ENCODE measurements around the gene PLA2G4A. TPM values are rescaled to one million over a fixed set of nuclear protein-coding genes. Genes with fewer than 3 reads are reported as not detected.

The PLA2G4A gene
- total RNA-seq, 2 experiments from 2014 or later = 0.11 TPM; not detected in 1

DNA sequence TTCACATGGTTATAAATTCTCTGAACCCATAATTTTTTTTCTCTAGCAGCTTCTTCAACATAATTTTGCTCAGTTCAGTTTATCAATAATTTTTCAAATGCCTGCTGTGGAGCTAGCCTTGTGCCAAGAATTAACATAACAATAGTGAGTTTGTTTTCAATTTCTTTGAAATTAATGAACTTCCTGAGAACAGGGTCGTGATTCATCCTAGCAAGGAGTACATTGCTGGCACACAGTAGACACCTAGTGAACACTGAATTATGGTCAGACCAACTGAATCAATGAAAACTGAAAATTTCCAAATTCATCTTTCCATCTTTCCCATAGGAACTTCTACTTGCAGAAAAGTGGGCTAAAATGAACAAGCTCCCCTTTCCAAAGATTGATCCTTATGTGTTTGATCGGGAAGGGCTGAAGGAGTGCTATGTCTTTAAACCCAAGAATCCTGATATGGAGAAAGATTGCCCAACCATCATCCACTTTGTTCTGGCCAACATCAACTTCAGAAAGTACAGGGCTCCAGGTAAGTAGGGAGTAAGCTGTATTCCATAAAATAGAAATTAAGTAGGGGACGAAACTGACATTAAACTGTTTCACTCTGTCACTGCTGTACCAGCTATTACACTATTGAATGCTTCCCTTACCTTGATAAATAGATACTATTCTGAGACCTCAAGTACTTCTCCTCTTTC, 148.7 kb downstream of the PLA2G4A start:
- ATAC-seq (no peak), DNase-seq (no peak)
- Mint-ChIP-seq H3K4me3 (no peak overlapping the region), H3K4me1 (ENCODE audit: low read depth) (no peaks in the 10 kb centered on the region), H3K27ac (no peak overlapping the region), H3K27me3 (no peaks in the 10 kb centered on the region), H3K36me3 (ENCODE audit: low read depth) (no peaks in the 10 kb centered on the region), H3K9me3 (no peaks in the 10 kb centered on the region)
- ChIA-PET POLR2A (no interaction called here), CTCF (interaction anchor here (1.2 kb wide), 1 partner anchor 9 kb away, joined by 3 read pairs; no protein-coding TSS in a partner anchor)
- TF ChIP-seq, protein P1, sequence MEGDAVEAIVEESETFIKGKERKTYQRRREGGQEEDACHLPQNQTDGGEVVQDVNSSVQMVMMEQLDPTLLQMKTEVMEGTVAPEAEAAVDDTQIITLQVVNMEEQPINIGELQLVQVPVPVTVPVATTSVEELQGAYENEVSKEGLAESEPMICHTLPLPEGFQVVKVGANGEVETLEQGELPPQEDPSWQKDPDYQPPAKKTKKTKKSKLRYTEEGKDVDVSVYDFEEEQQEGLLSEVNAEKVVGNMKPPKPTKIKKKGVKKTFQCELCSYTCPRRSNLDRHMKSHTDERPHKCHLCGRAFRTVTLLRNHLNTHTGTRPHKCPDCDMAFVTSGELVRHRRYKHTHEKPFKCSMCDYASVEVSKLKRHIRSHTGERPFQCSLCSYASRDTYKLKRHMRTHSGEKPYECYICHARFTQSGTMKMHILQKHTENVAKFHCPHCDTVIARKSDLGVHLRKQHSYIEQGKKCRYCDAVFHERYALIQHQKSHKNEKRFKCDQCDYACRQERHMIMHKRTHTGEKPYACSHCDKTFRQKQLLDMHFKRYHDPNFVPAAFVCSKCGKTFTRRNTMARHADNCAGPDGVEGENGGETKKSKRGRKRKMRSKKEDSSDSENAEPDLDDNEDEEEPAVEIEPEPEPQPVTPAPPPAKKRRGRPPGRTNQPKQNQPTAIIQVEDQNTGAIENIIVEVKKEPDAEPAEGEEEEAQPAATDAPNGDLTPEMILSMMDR (IDR thresholded peaks at IDR 0.05) = no peak
- intact Hi-C loops (cut with micrococcal nuclease) = no loop called here

DNA sequence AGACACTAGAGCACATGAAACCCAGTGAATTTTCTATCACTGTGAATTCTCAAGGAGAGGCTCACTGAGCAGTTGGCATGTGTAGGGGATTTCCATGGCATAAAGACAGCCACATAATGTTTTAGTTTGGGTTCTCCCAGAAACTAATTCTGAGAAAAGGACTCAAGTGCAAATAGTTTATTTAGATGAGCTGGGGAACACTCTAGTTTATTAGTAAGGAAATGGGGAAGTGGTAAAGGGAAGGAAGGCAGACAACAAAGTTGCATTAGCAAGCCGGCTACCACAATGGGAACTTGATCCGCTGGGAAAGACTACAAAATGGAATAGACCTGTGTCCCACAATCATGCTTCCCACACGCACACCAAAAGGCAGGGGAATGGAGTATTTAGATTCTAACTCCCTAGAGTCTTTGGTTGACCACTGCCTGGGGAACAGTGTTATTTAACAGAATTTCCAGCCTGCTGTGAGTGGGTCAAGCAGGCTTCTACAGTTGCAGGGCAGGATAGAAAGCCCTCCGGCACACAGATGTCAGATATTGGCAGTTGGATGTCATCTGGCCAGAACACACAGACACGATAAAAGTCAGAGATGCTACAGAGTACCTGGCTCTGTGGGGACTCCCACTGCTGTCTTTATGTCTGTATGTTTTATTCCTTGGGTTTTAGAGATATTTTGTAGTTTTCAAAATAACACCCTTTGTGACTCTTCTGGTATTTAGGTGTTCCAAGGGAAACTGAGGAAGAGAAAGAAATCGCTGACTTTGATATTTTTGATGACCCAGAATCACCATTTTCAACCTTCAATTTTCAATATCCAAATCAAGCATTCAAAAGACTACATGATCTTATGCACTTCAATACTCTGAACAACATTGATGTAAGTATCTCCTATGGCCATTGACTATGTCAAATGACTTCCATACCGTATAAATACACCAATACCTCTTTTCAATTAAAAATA, 150.1 kb downstream of the PLA2G4A start:
- no peaks in the 10 kb centered on the region for H3K9me3 Mint-ChIP-seq
- no peak for ATAC-seq
- POLR2A ChIA-PET = no interaction called here
- CTCF ChIA-PET = no interaction called here
- intact Hi-C loops (cut with micrococcal nuclease) = no loop called here
- H3K27ac Mint-ChIP-seq = no peak overlapping the region
- H3K4me3 Mint-ChIP-seq = no peak overlapping the region
- H3K4me1 Mint-ChIP-seq (ENCODE audit: low read depth) = no peaks in the 10 kb centered on the region
- H3K27me3 Mint-ChIP-seq = no peaks in the 10 kb centered on the region
- TF ChIP-seq, protein P1 (IDR thresholded peaks at IDR 0.05) = no peak
- DNase-seq = no peak
- H3K36me3 Mint-ChIP-seq (ENCODE audit: low read depth) = no peaks in the 10 kb centered on the region

DNA sequence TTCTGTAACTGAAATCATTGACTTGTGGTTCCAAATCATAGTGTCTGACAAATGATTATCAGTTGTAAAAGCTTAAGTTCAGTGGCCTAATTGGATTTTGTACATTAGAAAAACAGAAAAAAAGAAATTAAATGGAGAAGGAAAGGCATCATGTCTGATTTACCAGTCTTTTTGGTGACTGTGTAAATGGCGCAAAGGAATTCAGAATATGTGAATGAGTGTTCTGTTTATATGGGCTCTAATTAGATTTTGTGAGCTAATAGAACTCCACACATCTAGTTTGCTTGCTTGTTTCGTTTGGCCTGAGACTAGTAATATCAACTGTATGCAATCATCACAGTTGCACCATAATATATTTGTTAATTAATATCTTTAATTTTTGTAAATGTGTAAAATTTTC, 151.7 kb downstream of the PLA2G4A start:
- no peak overlapping the region for H3K27ac Mint-ChIP-seq
- no peaks in the 10 kb centered on the region for H3K36me3 Mint-ChIP-seq (ENCODE audit: low read depth)
- no peaks in the 10 kb centered on the region for H3K4me1 Mint-ChIP-seq (ENCODE audit: low read depth)
- CTCF ChIA-PET = no interaction called here
- intact Hi-C loops (cut with micrococcal nuclease) = loop anchor here (10.0 kb wide), 1 partner anchor 256 kb away; no protein-coding TSS in a partner anchor
- POLR2A ChIA-PET = no interaction called here
- DNase-seq (no peak), ATAC-seq (no peak)
- H3K9me3 Mint-ChIP-seq = no peaks in the 10 kb centered on the region
- TF ChIP-seq, protein P1 (IDR thresholded peaks at IDR 0.05) = no peak
- H3K27me3 Mint-ChIP-seq = peaks cover 1% of the 10 kb centered on the region
- H3K4me3 Mint-ChIP-seq = no peak overlapping the region

DNA sequence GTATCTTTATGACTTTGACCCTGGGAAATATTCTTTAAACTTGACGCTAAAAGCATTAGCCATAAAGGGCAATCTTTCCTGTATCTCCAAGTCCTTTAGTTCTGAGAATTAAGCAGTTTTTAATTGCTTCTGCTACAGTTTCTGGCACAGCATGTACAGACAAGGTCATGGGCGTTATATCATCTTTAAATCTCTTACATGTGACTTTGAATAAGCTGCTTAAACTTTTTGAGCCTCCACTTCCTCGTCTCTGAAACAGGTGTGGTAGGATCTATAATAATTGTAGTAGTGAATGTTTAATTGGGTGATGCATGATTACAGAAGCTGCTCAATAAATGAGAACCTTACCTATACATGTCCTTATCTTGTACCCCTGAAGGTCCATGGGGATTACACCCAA, 153.4 kb downstream of the PLA2G4A start:
- Mint-ChIP-seq H3K27me3 (peaks cover 1% of the 10 kb centered on the region), H3K9me3 (no peaks in the 10 kb centered on the region), H3K4me1 (ENCODE audit: low read depth) (no peaks in the 10 kb centered on the region), H3K27ac (no peak overlapping the region), H3K4me3 (no peak overlapping the region), H3K36me3 (ENCODE audit: low read depth) (no peaks in the 10 kb centered on the region)
- intact Hi-C loops (cut with micrococcal nuclease) = loop anchor here (10.0 kb wide), 1 partner anchor 257 kb away; no protein-coding TSS in a partner anchor
- TF ChIP-seq, protein P1 (IDR thresholded peaks at IDR 0.05) = no peak
- no peak for DNase-seq
- ChIA-PET CTCF (no interaction called here), POLR2A (no interaction called here)
- no peak for ATAC-seq

DNA sequence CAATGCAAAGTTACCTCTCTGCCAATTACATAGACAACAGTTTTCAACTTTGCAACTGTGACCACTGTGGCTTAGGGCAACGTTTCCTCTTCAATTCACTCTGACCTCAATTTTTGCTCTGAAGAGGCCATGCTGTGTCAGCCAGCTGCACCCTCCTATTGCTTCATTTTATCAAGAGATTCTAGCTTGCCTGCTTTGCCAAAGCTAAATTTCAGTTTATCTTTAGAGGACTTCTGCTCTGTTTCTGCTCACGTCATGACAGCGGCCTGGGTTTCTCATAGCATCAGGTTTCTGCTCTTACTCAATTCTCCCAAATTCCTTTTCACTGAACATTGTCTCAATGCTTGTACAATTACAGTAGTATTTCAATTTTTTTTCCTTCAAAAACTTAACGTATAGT, 154.6 kb downstream of the PLA2G4A start:
- ChIA-PET CTCF (interaction anchor here (2.2 kb wide), 1 partner anchor 501 kb away, joined by 5 read pairs; no protein-coding TSS in a partner anchor), POLR2A (no interaction called here)
- Mint-ChIP-seq H3K36me3 (ENCODE audit: low read depth) (no peaks in the 10 kb centered on the region), H3K27ac (no peak overlapping the region), H3K4me3 (no peak overlapping the region), H3K27me3 (peaks cover 1% of the 10 kb centered on the region), H3K9me3 (no peaks in the 10 kb centered on the region), H3K4me1 (ENCODE audit: low read depth) (no peaks in the 10 kb centered on the region)
- intact Hi-C loops (cut with micrococcal nuclease) = loop anchor here (10.0 kb wide), 1 partner anchor 259 kb away; no protein-coding TSS in a partner anchor
- ATAC-seq = no peak
- TF ChIP-seq, protein P1 (IDR thresholded peaks at IDR 0.05) = no peak
- no peak for DNase-seq

All from activated CD8-positive, alpha-beta T cell treated with anti-CD3 and anti-CD28 coated beads for 36 hours (primary cell).